ENCODE measurements around the gene MARS1.

Gene MARS1

DNA sequence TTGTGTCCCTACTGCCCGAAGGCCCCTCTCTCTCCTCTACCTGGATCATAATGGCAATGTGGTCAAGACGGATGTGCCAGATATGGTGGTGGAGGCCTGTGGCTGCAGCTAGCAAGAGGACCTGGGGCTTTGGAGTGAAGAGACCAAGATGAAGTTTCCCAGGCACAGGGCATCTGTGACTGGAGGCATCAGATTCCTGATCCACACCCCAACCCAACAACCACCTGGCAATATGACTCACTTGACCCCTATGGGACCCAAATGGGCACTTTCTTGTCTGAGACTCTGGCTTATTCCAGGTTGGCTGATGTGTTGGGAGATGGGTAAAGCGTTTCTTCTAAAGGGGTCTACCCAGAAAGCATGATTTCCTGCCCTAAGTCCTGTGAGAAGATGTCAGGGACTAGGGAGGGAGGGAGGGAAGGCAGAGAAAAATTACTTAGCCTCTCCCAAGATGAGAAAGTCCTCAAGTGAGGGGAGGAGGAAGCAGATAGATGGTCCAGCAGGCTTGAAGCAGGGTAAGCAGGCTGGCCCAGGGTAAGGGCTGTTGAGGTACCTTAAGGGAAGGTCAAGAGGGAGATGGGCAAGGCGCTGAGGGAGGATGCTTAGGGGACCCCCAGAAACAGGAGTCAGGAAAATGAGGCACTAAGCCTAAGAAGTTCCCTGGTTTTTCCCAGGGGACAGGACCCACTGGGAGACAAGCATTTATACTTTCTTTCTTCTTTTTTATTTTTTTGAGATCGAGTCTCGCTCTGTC is 31.0 kb upstream of the MARS1 start:
- DNase-seq (ENCODE audit: low read depth, low spot score) = no peak
- H3K27ac ChIP-seq = peak overlapping the region; percentile 97

DNA sequence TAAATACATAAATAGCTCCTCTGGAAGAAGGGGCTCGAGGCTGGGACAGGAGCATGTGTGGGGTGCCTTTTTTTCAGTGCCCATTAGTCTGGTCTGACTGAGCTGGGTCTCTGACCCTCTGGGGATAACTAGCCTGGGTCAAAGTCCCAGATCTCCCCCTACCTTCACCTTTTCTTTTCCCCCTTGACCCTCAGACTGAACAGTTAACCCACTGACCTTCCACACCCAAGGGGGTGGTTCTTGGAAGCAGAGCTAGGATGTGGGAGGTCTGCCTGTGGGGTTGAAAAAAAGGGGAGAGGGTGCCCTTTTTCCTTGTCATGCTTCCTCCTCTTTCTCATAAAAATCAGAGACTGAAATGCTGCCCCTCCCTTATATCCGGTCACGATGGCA is 29.2 kb upstream of the MARS1 start:
- peak overlapping the region; percentile 97 for H3K27ac ChIP-seq
- no peak for DNase-seq (ENCODE audit: low read depth, low spot score)

DNA sequence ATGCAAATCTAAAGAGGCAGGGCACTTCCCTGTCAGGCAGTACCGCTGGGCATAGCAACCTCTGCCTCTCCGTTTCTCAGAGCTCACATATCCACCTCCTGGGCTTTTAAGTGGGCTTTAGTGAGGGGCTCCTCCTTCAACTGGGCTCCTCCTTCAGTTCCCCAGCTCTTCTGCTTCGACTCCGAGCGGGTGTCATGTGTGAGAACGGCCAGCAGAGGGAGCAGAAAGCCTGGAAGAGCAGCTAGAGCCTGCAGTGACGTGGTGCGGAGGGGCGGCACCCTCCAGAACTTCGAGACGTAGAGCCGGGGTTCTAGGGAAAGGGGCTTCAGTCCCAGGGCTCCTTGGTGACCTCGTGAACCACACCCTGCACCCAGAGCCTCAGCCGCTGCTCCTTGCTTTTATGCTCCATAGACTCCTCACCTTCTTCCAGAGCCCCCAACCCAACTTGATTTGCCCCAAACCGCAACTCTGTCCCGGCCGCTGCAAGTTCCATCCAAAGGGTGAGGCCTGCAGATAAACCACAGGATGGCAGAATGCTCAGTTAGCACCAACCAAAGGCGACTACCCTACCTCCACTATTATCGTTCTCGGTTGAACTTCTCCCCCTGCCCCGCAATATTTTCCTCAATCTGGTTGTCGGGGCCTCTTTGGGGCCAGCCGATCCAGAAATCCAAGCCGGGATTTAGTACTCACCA is 28.7 kb upstream of the MARS1 start:
- peak overlapping the region; percentile 97 for H3K27ac ChIP-seq
- DNase-seq (ENCODE audit: low read depth, low spot score) = peak; percentile 69

DNA sequence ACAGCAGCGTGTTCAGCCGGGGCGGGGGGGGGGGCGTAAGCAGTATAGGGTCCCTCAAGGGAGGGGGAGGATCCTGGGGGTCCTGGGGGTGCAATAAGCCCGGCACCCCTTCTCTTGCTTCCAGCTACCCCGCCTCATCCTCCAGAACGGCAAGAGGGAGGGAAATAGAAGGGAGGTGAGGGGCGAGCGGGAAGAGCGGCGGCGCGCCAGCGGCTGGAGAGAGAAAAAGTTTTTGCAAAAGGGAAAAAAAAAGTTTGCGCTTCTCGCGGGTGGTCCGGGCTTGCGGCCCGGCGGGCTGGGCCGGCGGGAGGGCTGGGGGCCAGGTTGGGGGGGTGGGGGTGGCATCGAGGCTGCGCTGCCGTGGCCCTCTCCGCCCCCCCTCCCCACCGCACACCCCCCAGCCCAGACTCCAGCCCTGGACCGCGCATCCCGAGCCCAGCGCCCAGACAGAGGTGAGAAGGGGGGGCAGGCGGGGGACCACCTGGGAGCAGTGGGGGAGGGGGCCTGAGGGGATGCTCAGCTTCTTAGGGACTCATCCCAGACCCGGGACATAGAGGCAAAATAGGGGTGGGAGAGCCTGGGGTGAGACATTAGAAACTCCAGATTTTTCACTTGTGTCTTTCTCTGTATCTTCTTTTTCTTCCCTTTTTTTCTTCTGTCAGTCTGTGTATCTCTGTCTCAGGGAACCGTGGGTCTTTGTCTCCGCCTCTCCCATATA is 28.0 kb upstream of the MARS1 start, which contains the start of gene GLI1:
Gene GLI1 (plus strand): TSS at position 36 of the 718 bp plus-strand sequence. CDS start 3,907 bp downstream, outside the sequence.
- DNase-seq (ENCODE audit: low read depth, low spot score) = no peak
- H3K27ac ChIP-seq = peak within 1 kb of the TSS; percentile 97

DNA sequence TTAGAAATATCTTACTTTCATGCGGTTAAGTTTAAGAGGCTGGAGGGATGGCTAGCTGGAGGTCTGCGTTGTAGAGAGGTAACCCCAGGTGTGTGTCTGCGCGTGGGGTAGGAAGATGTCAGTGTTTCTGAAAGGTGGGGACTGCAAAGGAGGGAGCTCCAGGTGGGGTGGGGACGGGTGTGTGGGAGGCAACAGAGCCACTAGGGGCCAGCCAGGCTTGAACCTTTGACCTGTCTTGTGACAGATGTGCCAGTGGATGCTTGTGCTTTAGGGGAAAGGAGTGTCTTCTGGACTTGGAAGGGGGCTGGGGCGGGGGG is 27.4 kb upstream of the MARS1 start:
- no peak overlapping the region for H3K27ac ChIP-seq
- DNase-seq (ENCODE audit: low read depth, low spot score) = no peak

DNA sequence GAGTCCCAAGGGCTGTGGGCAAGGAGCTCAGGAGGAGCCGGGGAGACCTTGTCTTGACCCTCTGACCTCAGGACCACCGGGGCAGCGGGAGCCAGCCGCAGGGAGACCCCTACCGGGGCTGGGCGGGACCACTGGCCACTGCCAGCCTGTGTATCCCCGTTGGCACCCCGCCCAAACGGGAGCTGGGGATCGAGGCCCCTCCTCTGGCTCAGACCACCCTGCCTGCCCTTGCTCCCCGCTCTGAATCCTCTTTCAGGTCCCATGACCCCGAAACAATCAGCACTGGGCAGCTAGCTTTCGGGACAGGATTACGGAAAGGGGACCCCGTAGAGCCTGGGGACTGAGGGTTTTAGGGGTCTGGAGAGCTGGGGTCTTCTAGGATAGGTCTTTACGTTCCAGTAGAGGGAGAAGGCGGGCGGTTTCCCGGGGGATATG is 27.0 kb upstream of the MARS1 start:
- no peak for DNase-seq (ENCODE audit: low read depth, low spot score)
- no peak overlapping the region for H3K27ac ChIP-seq

DNA sequence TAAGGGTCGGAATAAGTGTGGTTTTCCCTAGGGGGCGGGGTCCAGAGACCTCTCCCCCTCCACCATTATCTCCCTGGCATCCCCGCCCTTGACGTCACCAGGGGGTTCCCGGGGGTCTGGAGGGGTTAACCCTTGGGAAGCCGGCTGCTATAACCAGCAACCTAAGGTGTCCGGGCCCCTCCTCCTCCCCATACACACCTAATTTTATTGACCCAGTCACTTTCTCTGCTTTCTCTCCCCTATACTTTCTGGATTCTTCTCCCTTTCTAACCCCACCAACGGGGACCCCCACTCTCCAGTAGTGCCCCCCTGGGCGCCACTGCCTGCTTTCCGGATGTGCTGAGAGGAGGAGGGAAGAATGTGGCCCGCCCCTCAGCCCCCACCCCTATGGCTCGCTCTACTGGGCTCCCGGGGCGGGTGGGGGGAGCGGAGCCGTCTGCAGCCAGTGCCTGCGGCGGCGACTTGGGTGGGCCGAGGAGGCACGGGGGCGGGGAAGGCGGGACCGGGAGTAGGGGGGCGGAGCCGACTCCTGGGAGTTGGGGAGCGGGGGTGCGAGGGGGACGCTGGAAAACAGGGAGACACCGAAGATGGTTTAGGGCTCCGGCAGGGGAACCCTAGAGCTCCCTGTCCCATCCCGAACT is 26.5 kb upstream of the MARS1 start:
- no peak for DNase-seq (ENCODE audit: low read depth, low spot score)
- H3K27ac ChIP-seq = peak overlapping the region; percentile 63

DNA sequence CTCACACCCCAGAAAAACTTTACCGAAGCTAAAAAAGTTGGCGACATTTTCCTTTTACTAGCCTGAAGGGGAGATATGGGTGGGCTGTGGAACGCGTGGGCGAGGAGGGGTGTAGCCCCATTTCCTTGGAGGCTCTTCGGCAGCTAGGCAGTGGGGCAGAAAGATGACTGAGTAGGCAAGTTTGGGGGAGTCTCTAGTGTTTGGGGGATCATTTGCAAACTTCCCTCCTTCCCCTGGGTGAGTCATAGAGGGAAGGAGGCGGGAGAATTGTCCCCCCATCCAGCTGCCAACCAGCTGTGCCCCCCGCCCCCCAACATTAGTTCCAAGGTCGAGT is 26.0 kb upstream of the MARS1 start:
- H3K27ac ChIP-seq = peak overlapping the region; percentile 63
- no peak for DNase-seq (ENCODE audit: low read depth, low spot score)

DNA sequence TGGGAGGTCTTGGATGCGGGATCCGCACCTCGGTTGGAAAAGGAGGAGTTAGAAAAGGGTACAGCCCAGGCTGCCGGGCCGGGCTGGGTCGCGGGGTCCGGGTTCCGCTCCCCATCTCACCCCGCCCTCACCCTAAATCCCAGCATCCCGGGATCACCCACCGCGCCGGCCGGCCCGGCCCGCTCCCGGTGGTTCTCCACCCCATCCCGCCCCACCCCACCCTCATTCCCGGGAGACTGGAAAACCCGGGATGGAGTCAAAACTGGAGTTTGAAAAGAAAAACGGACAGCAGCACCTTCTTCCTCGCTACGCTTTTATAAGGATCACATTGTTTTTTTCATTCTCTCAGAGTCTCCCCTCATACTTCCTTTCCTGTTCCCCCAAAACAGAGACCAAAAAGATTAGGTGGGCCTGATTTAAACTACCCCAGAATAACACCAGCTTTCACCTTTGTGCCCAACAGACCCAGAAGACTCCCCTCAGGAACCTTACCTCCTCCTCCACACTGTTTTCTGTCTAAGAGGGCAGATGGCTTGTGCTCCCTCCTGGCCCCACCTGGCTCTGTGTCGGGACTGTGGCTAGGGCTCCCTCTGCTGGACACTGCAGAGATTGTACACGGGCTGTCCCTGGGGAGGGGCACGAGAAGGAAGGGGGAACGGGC is 25.5 kb upstream of the MARS1 start:
- DNase-seq (ENCODE audit: low read depth, low spot score) = peak; percentile 29
- H3K27ac ChIP-seq = peak overlapping the region; percentile 63

DNA sequence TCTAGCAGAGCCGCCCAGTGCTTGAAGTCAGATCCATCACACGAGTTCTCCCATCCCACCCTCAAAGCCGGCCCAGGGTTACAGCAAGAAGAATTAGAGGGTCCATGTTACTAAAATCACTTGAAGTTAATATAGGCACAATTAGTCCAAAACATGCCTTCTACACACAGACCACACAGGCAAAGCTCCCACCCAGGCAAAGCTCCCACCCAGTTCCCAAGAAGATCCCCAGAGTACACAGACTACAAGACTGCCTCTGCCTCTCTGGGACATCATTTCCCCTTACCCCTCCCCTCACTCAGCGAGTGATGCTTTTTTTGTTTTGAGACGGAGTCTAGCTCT is 25.0 kb upstream of the MARS1 start:
- peak overlapping the region; percentile 63 for H3K27ac ChIP-seq
- DNase-seq (ENCODE audit: low read depth, low spot score) = no peak

DNA sequence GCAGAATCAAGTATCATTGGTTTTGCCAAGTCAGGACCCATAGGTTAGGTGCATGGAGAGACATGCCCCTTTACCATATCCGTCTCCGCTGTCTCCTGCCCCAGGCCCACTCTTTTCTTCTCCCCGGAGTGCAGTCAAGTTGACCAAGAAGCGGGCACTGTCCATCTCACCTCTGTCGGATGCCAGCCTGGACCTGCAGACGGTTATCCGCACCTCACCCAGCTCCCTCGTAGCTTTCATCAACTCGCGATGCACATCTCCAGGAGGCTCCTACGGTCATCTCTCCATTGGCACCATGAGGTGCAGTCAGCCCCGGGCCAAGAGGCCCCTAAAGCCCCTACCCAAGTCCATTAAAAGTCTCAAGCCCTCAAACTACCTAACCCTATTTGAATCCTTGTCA is 23.3 kb upstream of the MARS1 start:
- no peak overlapping the region for H3K27ac ChIP-seq
- DNase-seq (ENCODE audit: low read depth, low spot score) = no peak

DNA sequence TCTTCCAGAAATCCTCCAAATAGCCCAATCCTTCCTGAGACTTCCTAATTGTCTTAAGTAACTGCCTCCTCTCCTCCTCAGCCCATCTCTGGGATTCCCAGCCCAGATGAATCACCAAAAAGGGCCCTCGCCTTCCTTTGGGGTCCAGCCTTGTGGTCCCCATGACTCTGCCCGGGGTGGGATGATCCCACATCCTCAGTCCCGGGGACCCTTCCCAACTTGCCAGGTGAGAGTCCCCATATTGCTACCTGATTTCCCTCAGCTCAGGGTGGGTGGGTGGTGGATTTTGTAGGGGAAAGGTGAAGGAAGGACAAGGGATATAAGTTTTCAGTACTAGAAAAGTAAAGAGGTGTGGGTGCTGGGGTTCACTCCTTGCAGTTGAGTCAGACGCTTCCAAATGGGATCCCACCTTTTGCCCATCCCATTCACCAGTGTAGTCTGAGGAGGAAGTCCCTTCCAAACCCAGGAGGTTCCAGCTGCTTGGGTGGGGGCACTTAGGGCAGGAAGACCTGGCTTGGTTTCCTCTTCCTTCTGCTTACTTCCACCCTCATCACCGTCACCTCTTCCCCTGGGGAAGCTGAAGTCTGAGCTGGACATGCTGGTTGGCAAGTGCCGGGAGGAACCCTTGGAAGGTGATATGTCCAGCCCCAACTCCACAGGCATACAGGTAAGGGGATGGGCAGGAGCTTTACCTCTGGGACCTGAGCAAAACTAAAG is 22.7 kb upstream of the MARS1 start:
- H3K27ac ChIP-seq = no peak overlapping the region
- no peak for DNase-seq (ENCODE audit: low read depth, low spot score)

DNA sequence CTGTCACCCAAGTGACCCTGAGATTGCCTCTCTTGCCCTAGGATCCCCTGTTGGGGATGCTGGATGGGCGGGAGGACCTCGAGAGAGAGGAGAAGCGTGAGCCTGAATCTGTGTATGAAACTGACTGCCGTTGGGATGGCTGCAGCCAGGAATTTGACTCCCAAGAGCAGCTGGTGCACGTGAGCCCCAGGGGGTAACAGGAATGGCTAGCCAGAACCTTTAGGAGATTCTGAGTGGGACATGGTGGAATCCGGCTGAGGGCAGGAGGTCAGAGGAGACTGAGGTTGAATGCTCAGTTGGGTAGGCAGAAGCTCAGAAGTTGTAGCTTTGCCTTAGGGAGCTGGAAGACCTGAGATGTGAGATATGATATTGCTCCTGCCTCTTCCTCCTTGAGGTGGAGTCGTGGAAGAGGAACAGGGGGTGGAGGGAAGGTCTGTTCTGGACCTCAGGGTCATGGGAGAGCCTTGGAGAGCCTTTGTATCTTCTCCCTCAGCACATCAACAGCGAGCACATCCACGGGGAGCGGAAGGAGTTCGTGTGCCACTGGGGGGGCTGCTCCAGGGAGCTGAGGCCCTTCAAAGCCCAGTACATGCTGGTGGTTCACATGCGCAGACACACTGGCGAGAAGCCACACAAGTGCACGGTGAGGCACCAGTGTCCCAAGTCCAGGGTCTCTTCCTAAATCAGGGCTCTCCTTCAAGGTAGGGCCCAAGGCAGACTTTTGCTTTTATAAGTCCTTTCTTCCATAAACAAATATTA is 21.9 kb upstream of the MARS1 start:
- H3K27ac ChIP-seq = no peak overlapping the region
- DNase-seq (ENCODE audit: low read depth, low spot score) = no peak

DNA sequence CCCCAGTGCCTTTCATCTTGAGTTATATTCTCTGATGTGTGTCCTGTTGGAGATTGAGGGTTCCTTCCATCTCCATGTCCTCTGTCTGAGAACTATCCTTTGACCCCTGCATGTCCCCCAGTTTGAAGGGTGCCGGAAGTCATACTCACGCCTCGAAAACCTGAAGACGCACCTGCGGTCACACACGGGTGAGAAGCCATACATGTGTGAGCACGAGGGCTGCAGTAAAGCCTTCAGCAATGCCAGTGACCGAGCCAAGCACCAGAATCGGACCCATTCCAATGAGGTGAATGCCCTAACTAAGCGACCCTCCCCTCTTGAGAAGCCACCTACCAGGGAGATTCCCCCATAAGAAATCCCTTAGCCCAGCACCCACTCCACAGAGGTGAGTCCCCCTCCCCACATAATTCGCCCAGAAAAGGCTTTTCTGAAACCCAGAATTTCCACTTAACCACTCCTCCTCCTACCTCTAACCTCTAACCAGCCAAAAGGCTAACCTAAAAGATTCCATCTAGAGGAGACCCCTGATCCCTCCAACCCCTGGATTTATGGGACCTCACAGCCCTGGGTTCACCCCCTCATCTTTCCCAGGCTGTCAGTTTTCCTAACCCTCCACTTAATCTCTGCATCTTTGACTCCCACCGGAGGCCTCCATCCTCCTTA is 20.5 kb upstream of the MARS1 start:
- H3K27ac ChIP-seq = no peak overlapping the region
- no peak for DNase-seq (ENCODE audit: low read depth, low spot score)

DNA sequence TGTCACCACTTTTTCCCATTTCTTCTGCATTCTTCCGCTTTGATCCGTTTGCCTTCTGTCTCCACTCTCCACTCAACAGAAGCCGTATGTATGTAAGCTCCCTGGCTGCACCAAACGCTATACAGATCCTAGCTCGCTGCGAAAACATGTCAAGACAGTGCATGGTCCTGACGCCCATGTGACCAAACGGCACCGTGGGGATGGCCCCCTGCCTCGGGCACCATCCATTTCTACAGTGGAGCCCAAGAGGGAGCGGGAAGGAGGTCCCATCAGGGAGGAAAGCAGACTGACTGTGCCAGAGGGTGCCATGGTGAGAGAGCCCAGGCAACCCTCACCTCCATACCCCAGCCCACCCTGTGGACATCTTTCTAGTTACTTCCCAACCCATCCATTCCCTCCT is 20.0 kb upstream of the MARS1 start:
- H3K27ac ChIP-seq = no peak overlapping the region
- DNase-seq (ENCODE audit: low read depth, low spot score) = no peak

DNA sequence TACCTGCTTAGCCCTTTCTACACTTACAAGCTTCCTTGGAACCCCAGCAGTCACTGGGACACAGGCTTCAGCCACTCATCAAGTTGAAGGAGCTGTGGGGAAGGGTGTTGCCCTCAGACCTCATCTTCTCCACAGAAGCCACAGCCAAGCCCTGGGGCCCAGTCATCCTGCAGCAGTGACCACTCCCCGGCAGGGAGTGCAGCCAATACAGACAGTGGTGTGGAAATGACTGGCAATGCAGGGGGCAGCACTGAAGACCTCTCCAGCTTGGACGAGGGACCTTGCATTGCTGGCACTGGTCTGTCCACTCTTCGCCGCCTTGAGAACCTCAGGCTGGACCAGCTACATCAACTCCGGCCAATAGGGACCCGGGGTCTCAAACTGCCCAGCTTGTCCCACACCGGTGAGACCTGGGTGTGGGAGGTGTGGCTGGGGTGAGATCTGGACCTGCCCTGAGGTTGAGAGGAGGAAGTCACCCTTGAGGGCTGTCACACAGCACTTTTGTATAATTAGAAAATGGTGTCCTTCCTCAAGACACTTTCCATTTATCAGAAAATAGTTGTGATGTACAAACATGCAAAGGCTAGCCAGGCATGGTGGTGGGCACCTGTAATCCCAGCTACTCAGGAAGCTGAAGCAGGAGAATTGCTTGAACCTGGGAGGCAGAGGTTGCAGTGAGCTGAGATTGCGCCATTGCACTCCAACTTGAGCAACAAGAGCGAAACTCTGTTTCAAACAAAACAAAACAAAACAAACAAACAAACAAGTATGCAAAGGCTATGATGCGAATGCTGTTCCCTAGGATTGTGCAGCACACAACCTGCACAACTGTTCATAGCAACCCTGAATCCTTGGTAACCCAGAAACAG is 18.3 kb upstream of the MARS1 start:
- H3K27ac ChIP-seq = no peak overlapping the region
- no peak for DNase-seq (ENCODE audit: low read depth, low spot score)

DNA sequence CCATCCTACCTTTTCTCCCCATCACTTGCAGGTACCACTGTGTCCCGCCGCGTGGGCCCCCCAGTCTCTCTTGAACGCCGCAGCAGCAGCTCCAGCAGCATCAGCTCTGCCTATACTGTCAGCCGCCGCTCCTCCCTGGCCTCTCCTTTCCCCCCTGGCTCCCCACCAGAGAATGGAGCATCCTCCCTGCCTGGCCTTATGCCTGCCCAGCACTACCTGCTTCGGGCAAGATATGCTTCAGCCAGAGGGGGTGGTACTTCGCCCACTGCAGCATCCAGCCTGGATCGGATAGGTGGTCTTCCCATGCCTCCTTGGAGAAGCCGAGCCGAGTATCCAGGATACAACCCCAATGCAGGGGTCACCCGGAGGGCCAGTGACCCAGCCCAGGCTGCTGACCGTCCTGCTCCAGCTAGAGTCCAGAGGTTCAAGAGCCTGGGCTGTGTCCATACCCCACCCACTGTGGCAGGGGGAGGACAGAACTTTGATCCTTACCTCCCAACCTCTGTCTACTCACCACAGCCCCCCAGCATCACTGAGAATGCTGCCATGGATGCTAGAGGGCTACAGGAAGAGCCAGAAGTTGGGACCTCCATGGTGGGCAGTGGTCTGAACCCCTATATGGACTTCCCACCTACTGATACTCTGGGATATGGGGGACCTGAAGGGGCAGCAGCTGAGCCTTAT is 17.4 kb upstream of the MARS1 start:
- no peak for DNase-seq (ENCODE audit: low read depth, low spot score)
- no peak overlapping the region for H3K27ac ChIP-seq

Data from epithelial cell of prostate (primary cell).